Omental fat pad (tissue), 4 donors: ENCODE data around the gene TMEM92. TPM values are rescaled to one million over a fixed set of nuclear protein-coding genes. Genes with fewer than 3 reads are reported as not detected.

Source experiments
- ATAC-seq: fragments of 150-250 bp; one replicate; pipeline ENCODE4 v1.9.1; 2016; ENCODE audit warnings: mild to moderate bottlenecking, moderate library complexity; ENCODE audit not compliant: low FRiP score
- DNase-seq: peaks from one replicate; pipeline ENCODE4 v3.0.0-alpha.2; 2019; ENCODE audit warnings: low spot score
- CTCF ChIP-seq, 3 donors: fragments of 450-650 bp; IDR thresholded peaks; one replicate each; pipeline ENCODE4 v1.5.1; 2016 to 2017; ENCODE audit warnings: antibody characterized with exemption in 3 of 3, mild to moderate bottlenecking in 3 of 3, moderate library complexity in 2 of 3
- total RNA-seq, 4 donors: library from RNA; depleted of rRNA; stranded (reverse); fragments of >200 nt; gene quantifications; one replicate each; pipeline ENCODE4 v1.1.0, GENCODE V29; 2016

Gene TMEM92
- total RNA-seq, 4 donors from 2014 or later = 0.93 TPM; not detected in 3

GRCh38 chr17:50277357-50277754 is 3.1 kb downstream of the TMEM92 start:
- DNase-seq (no peak), ATAC-seq (no peak)
- TF ChIP-seq CTCF (IDR thresholded peaks at IDR 0.05) = no peak

DNA sequence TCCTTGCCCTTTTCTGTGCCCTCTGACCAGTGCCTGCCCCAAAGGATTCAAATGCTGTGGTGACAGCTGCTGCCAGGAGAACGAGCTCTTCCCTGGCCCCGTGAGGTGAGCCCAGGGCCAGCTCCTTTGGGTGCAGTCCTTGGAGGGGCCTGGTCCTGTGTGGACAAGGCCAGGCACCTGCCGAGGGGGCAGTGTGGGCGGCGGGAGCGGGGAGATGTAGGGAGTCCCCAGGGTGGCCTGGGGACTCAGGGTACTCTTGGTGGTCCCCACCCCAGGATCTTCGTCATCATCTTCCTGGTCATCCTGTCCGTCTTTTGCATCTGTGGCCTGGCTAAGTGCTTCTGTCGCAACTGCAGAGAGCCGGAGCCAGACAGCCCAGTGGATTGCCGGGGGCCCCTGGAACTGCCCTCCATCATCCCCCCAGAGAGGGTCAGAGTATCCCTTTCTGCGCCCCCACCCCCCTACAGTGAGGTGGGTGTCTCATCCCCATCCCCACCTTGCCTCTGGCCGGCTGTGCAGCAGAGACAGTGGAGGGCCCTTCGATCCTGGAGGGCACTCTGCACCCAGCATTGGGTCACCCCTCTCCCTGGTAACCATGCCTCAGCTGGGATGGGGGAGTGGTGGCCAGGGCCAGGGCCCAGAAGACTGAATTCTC is 4.4 kb downstream of the TMEM92 start:
- no peak for TF ChIP-seq CTCF (IDR thresholded peaks at IDR 0.05)
- no peak for ATAC-seq

DNA sequence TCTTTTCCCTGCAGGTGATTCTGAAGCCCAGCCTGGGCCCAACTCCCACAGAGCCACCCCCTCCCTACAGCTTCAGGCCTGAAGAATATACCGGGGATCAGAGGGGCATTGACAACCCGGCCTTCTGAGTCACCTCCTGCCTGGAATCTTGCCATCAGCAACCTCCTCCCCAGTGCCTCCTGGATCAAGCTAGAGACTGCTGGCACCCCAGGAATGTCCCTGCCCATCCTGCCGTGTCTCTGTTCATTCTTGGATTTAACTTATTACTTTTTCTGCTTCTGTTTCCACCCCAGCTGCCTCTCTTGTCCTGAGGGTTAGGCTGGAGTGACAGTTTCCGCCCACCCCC is 4.9 kb downstream of the TMEM92 start:
- ATAC-seq = no peak
- no peak for TF ChIP-seq CTCF (IDR thresholded peaks at IDR 0.05)

More for the DNA sequence above, 4.4 kb downstream of the TMEM92 start:
- DNase-seq = no peak

GRCh38 chr17:50279639-50280038 is 5.4 kb downstream of the TMEM92 start:
- no peak for DNase-seq
- no peak for TF ChIP-seq CTCF (IDR thresholded peaks at IDR 0.05)
- ATAC-seq = no peak

More for the DNA sequence above, 4.9 kb downstream of the TMEM92 start:
- DNase-seq = no peak

- DNase-seq = no peak
- ATAC-seq = no peak
- no peak for TF ChIP-seq CTCF (IDR thresholded peaks at IDR 0.05)
Observed at GRCh38 chr17:50280068-50280467, 5.8 kb downstream of the TMEM92 start.

GRCh38 chr17:50280801-50281441 is 6.7 kb downstream of the TMEM92 start:
- no peak for TF ChIP-seq CTCF (IDR thresholded peaks at IDR 0.05)
- ATAC-seq = no peak
- no peak for DNase-seq
